Mesenchymal stem cell (in vitro differentiated cells and primary cell): ENCODE measurements around the gene ZEB1.
A peak's percentile ranks its signal among the peaks of the same experiment; 100 is the strongest.

Experiments
- DNase-seq: peaks from one replicate; pipeline ENCODE4 v3.0.0-alpha.2; 2013
- H2AFZ ChIP-seq: one replicate; pipeline ENCODE4 v1.6.1; 2013; ENCODE audit warnings: low read depth, mild to moderate bottlenecking, control low read depth, inconsistent platforms, low read length, moderate library complexity
- H2AK5ac ChIP-seq: 2 replicates; pipeline ENCODE4 v1.6.1; 2013; ENCODE audit warnings: low read length, moderate library complexity, mild to moderate bottlenecking, inconsistent platforms; ENCODE audit not compliant: severe bottlenecking
- H2BK120ac ChIP-seq: one replicate; pipeline ENCODE4 v1.6.1; 2013; ENCODE audit warnings: low read depth, mild to moderate bottlenecking, inconsistent platforms, low read length, moderate library complexity
- H2BK12ac ChIP-seq, 2 experiments: one replicate each; pipeline ENCODE4 v1.6.1; 2013; ENCODE audit warnings: inconsistent platforms in 2 of 2, low read length in 2 of 2, mild to moderate bottlenecking in 2 of 2, moderate library complexity in 2 of 2, control low read depth in 1 of 2
- H2BK15ac ChIP-seq: one replicate; pipeline ENCODE4 v1.6.1; 2013; ENCODE audit warnings: mild to moderate bottlenecking, low read depth, inconsistent platforms; ENCODE audit not compliant: poor library complexity, severe bottlenecking
- H2BK5ac ChIP-seq: 2 replicates; pipeline ENCODE4 v1.6.1; 2013; ENCODE audit warnings: low read depth, mild to moderate bottlenecking, low read length, control low read depth, inconsistent platforms; ENCODE audit not compliant: poor library complexity, severe bottlenecking
- H3K14ac ChIP-seq, 2 experiments: one replicate each; pipeline ENCODE4 v1.6.1; 2013; ENCODE audit warnings: inconsistent platforms in 2 of 2, low read length in 2 of 2, control low read depth in 1 of 2, mild to moderate bottlenecking in 1 of 2, moderate library complexity in 1 of 2
- H3K18ac ChIP-seq, 2 experiments: one replicate each; pipeline ENCODE4 v1.6.1; 2013; ENCODE audit warnings: inconsistent platforms in 2 of 2, low read length in 2 of 2, control low read depth in 1 of 2, low read depth in 1 of 2, mild to moderate bottlenecking in 1 of 2
- H3K23ac ChIP-seq, 2 experiments: one replicate each; pipeline ENCODE4 v1.6.1; 2013; ENCODE audit warnings: inconsistent platforms in 2 of 2, low read length in 2 of 2, mild to moderate bottlenecking in 2 of 2, moderate library complexity in 2 of 2, control low read depth in 1 of 2
- H3K27ac ChIP-seq: 2 replicates; pipeline ENCODE4 v1.5.1; 2013; ENCODE audit warnings: mild to moderate bottlenecking, moderate library complexity, low read length, control low read depth, inconsistent platforms; ENCODE audit not compliant: poor library complexity, severe bottlenecking
- H3K27me3 ChIP-seq, 2 experiments: 2 replicates each; pipeline versions ENCODE4 v1.6.1 to v1.7.0; 2013; ENCODE audit warnings: low read length in 2 of 2, mild to moderate bottlenecking in 2 of 2, moderate library complexity in 2 of 2, control low read depth in 1 of 2, inconsistent platforms in 1 of 2; ENCODE audit not compliant: control insufficient read depth in 1 of 2, insufficient read depth in 1 of 2
- H3K36me3 ChIP-seq, 2 experiments: 2 replicates each; pipeline versions ENCODE4 v1.6.1 to v1.7.0; 2013; ENCODE audit warnings: low read length in 2 of 2, control low read depth in 1 of 2, inconsistent platforms in 1 of 2, low read depth in 1 of 2, mild to moderate bottlenecking in 1 of 2; ENCODE audit not compliant: insufficient read depth in 2 of 2, control insufficient read depth in 1 of 2
- H3K4ac ChIP-seq, 2 experiments: one replicate each; pipeline ENCODE4 v1.6.1; 2013; ENCODE audit warnings: inconsistent platforms in 2 of 2, low read length in 2 of 2, mild to moderate bottlenecking in 2 of 2, moderate library complexity in 2 of 2, control low read depth in 1 of 2, low read depth in 1 of 2
- H3K4me1 ChIP-seq: 2 replicates; pipeline ENCODE4 v1.6.1; 2013; ENCODE audit warnings: low read depth, low read length, control low read depth; ENCODE audit not compliant: control insufficient read depth, insufficient read depth
- H3K4me2 ChIP-seq: 2 replicates; pipeline ENCODE4 v1.6.1; 2013; ENCODE audit warnings: low read length, mild to moderate bottlenecking, inconsistent platforms; ENCODE audit not compliant: poor library complexity, severe bottlenecking
- H3K4me3 ChIP-seq, 2 experiments: 2 replicates each; pipeline versions ENCODE4 v1.5.1 to v1.7.0; 2013; ENCODE audit warnings: low read length in 2 of 2, mild to moderate bottlenecking in 2 of 2, control low read depth in 1 of 2, low read depth in 1 of 2; ENCODE audit not compliant: insufficient read depth in 1 of 2
- H3K79me1 ChIP-seq: replicated peaks from 2 replicates; pipeline ENCODE4 v1.6.1; 2013; ENCODE audit warnings: mild to moderate bottlenecking, control low read depth, low read length, inconsistent platforms; ENCODE audit not compliant: poor library complexity, severe bottlenecking
- H3K9ac ChIP-seq: 2 replicates; pipeline ENCODE4 v1.7.0; 2013; ENCODE audit warnings: mild to moderate bottlenecking, low read length, moderate library complexity
- H3K9me3 ChIP-seq: 2 replicates; pipeline ENCODE4 v1.7.0; 2013; ENCODE audit warnings: mild to moderate bottlenecking, low read length; ENCODE audit not compliant: control insufficient read depth
- H4K8ac ChIP-seq: one replicate; pipeline ENCODE4 v1.6.1; 2013; ENCODE audit warnings: inconsistent platforms, mild to moderate bottlenecking, low read length, moderate library complexity
- H4K91ac ChIP-seq: one replicate; pipeline ENCODE4 v1.6.1; 2013; ENCODE audit warnings: mild to moderate bottlenecking, low read length, inconsistent platforms
- WGBS: methylation state at CpG from one replicate; pipeline ENCODE4 v1.1.7; 2013; ENCODE audit warnings: mixed read lengths; 5-methylcytosine and 5-hydroxymethylcytosine counted together

Gene ZEB1

GRCh38 chr10:31509989-31510388, 191.0 kb downstream of the ZEB1 start:
- no peak overlapping the region for H4K8ac ChIP-seq
- H3K9ac ChIP-seq: no peak overlapping the region
- H2AFZ ChIP-seq: no peak overlapping the region
- no peak overlapping the region for H2BK12ac ChIP-seq
- no peak overlapping the region for H3K27ac ChIP-seq
- H3K18ac ChIP-seq: no peak overlapping the region
- H3K9me3 ChIP-seq: peaks cover 56% of the 10 kb centered on the region
- H3K79me1 ChIP-seq: peaks cover 16% of the 10 kb centered on the region
- H4K91ac ChIP-seq: no peak overlapping the region
- no peak overlapping the region for H2AK5ac ChIP-seq
- no peak overlapping the region for H3K4ac ChIP-seq
- no peak overlapping the region for H2BK5ac ChIP-seq
- no peak overlapping the region for H3K14ac ChIP-seq
- H3K23ac ChIP-seq: no peak overlapping the region
- no peaks in the 10 kb centered on the region for H3K4me1 ChIP-seq
- no peak overlapping the region for H3K4me3 ChIP-seq
- H2BK15ac ChIP-seq: no peak overlapping the region
- no peak overlapping the region for H2BK120ac ChIP-seq
- peaks cover 17 to 97% of the 10 kb centered on the region in 2 experiments for H3K36me3 ChIP-seq
- H3K4me2 ChIP-seq: no peak overlapping the region
- DNase-seq: no peak
- H3K27me3 ChIP-seq: no peaks in the 10 kb centered on the region

GRCh38 chr10:31515116-31515515, 196.1 kb downstream of the ZEB1 start:
- no peak overlapping the region for H2AFZ ChIP-seq
- no peak overlapping the region for H3K14ac ChIP-seq
- H3K4me2 ChIP-seq: no peak overlapping the region
- 100% methylated on average over 1 of the region's 2 CpGs for WGBS
- H2BK12ac ChIP-seq: no peak overlapping the region
- H2BK5ac ChIP-seq: no peak overlapping the region
- no peaks in the 10 kb centered on the region for H3K79me1 ChIP-seq
- H4K8ac ChIP-seq: no peak overlapping the region
- no peak overlapping the region for H3K23ac ChIP-seq
- H3K4me3 ChIP-seq: no peak overlapping the region
- H3K36me3 ChIP-seq: peaks cover 5 to 100% of the 10 kb centered on the region in 2 experiments
- no peaks in the 10 kb centered on the region for H3K27me3 ChIP-seq
- H3K9me3 ChIP-seq: peaks cover 5% of the 10 kb centered on the region
- no peak overlapping the region for H3K9ac ChIP-seq
- H2BK120ac ChIP-seq: no peak overlapping the region
- no peak overlapping the region for H2BK15ac ChIP-seq
- no peak overlapping the region for H3K18ac ChIP-seq
- no peaks in the 10 kb centered on the region for H3K4me1 ChIP-seq
- no peak for DNase-seq
- no peak overlapping the region for H3K27ac ChIP-seq
- H2AK5ac ChIP-seq: no peak overlapping the region
- no peak overlapping the region for H3K4ac ChIP-seq
- no peak overlapping the region for H4K91ac ChIP-seq

- no peak overlapping the region for H4K8ac ChIP-seq
- H2AK5ac ChIP-seq: no peak overlapping the region
- H3K4ac ChIP-seq: no peak overlapping the region
- H2BK5ac ChIP-seq: no peak overlapping the region
- H2AFZ ChIP-seq: no peak overlapping the region
- no peak overlapping the region for H2BK120ac ChIP-seq
- no peak overlapping the region for H3K23ac ChIP-seq
- H3K14ac ChIP-seq: no peak overlapping the region
- H4K91ac ChIP-seq: no peak overlapping the region
- H2BK15ac ChIP-seq: no peak overlapping the region
- H2BK12ac ChIP-seq: no peak overlapping the region
- H3K9me3 ChIP-seq: peaks cover under 1% of the 10 kb centered on the region
- DNase-seq: no peak
- H3K4me1 ChIP-seq: no peaks in the 10 kb centered on the region
- H3K9ac ChIP-seq: no peak overlapping the region
- no peak overlapping the region for H3K18ac ChIP-seq
- no peak overlapping the region for H3K27ac ChIP-seq
- H3K79me1 ChIP-seq: no peaks in the 10 kb centered on the region
- no peak overlapping the region for H3K4me2 ChIP-seq
- H3K36me3 ChIP-seq: peaks cover 9 to 100% of the 10 kb centered on the region in 2 experiments
- H3K4me3 ChIP-seq: no peak overlapping the region
- no peaks in the 10 kb centered on the region for H3K27me3 ChIP-seq
Measured at GRCh38 chr10:31515819-31516402, 196.9 kb downstream of the ZEB1 start.

GRCh38 chr10:31520986-31521831, 202.2 kb downstream of the ZEB1 start:
- H3K36me3 ChIP-seq: peaks cover 16 to 100% of the 10 kb centered on the region in 2 experiments
- no peak overlapping the region for H4K8ac ChIP-seq
- no peak overlapping the region for H2BK12ac ChIP-seq
- H3K23ac ChIP-seq: no peak overlapping the region
- peak; percentile 6 for DNase-seq
- H2AFZ ChIP-seq: no peak overlapping the region
- no peak overlapping the region for H3K4ac ChIP-seq
- no peak overlapping the region for H3K27ac ChIP-seq
- H3K9me3 ChIP-seq: no peaks in the 10 kb centered on the region
- H3K27me3 ChIP-seq: no peaks in the 10 kb centered on the region
- no peak overlapping the region for H3K4me3 ChIP-seq
- 97% methylated on average over 4 of the region's 4 CpGs for WGBS
- no peak overlapping the region for H2BK15ac ChIP-seq
- peaks cover 4% of the 10 kb centered on the region for H3K79me1 ChIP-seq
- no peak overlapping the region for H4K91ac ChIP-seq
- H2BK120ac ChIP-seq: no peak overlapping the region
- no peak overlapping the region for H2AK5ac ChIP-seq
- H3K4me2 ChIP-seq: no peak overlapping the region
- H3K14ac ChIP-seq: no peak overlapping the region
- no peak overlapping the region for H3K18ac ChIP-seq
- H3K4me1 ChIP-seq: no peaks in the 10 kb centered on the region
- H3K9ac ChIP-seq: no peak overlapping the region
- H2BK5ac ChIP-seq: no peak overlapping the region
